BLaER1 (cell line): Measurements from ENCODE around the gene PSMF1.
"Not testable (repeated sequence)": the region's sequence is repeated elsewhere in the genome, so short reads cannot be mapped to it uniquely, and the experiment has no call there.

Source experiments
- H3K27ac ChIP-seq: shearing (Covaris generic); formaldehyde crosslinking; 2 replicates; pipeline ENCODE4 v1.8.1; 2022
- H3K27me3 ChIP-seq: shearing (Covaris generic); formaldehyde crosslinking; 2 replicates; pipeline ENCODE4 v1.8.1; 2022
- H3K36me3 ChIP-seq: shearing (Covaris generic); formaldehyde crosslinking; 2 replicates; pipeline ENCODE4 v1.8.1; 2022
- H3K4me1 ChIP-seq: shearing (Covaris generic); formaldehyde crosslinking; 2 replicates; pipeline ENCODE4 v1.8.1; 2022
- H3K4me2 ChIP-seq: shearing (Covaris generic); formaldehyde crosslinking; 2 replicates; pipeline ENCODE4 v1.8.1; 2022
- H3K4me3 ChIP-seq: shearing (Covaris generic); formaldehyde crosslinking; 2 replicates; pipeline ENCODE4 v1.8.1; 2022
- H3K9ac ChIP-seq: shearing (Covaris generic); formaldehyde crosslinking; 2 replicates; pipeline ENCODE4 v1.8.1; 2022
- H3K9me3 ChIP-seq: shearing (Covaris generic); formaldehyde crosslinking; 2 replicates; pipeline ENCODE4 v1.8.1; 2022
- H4K20me1 ChIP-seq: shearing (Covaris generic); formaldehyde crosslinking; 2 replicates; pipeline ENCODE4 v1.8.1; 2022
- Cebpa-rat ChIP-seq: shearing (Covaris generic); IDR thresholded peaks from 2 replicates; pipeline ENCODE4 v1.8.1; 2022

Gene PSMF1

DNA sequence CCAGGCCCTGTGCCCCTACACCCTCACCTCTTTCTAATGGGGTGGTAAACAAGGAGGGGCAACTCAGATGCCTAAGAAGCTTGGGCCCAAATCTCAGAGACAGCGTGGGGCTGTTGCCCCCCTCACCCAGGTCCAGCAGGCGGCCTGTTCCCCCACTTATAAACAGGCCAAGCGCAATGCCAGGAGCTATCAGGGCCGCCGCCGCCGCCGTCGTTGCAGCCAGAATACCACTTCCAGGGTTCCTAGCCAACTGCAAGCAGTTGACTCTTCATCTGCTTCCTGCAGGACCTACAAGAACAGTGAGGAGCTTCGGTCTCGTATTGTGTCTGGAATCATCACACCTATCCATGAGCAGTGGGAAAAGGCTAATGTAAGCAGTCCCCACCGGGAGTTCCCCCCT lies 16.4 kb downstream of the PSMF1 start:
- peaks cover 90% of the 10 kb centered on the region for H3K36me3 ChIP-seq
- no peak for TF ChIP-seq Cebpa-rat
- no peak overlapping the region for H3K4me2 ChIP-seq
- peaks cover 42% of the 10 kb centered on the region for H4K20me1 ChIP-seq
- no peak overlapping the region for H3K27ac ChIP-seq
- no peaks in the 10 kb centered on the region for H3K4me1 ChIP-seq
- 0 out of 2 replicates have a peak, but pooled peaks cover 7% of the 10 kb centered on the region for H3K9me3 ChIP-seq
- H3K27me3 ChIP-seq: no peaks in the 10 kb centered on the region
- H3K4me3 ChIP-seq: no peak overlapping the region
- no peak overlapping the region for H3K9ac ChIP-seq

DNA sequence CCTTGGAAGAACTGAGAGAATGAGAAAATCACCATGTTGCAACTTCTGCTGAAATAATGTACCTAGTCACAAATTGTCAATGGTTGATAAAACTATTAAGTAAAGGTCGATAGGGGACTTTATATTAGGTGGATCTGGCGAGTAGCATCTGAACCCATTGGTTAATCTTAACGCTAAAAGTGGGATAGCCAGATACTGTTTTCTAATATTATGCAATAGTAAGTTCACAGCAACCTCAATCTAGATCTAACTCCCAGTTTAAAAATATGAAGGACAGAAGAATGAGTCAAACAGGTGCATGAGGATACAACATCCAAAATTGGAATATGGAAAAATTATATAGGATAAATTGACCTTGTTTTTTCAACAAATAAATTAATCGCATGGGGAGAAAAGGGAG lies 18.8 kb downstream of the PSMF1 start:
- peak; percentile 17; the same call in 1 of the 2 replicates for TF ChIP-seq Cebpa-rat
- Histone ChIP-seq H3K9me3 (0 out of 2 replicates have a peak, but pooled peaks cover 2% of the 10 kb centered on the region), H4K20me1 (peaks cover 20% of the 10 kb centered on the region), H3K4me2 (no peak overlapping the region), H3K27ac (no peak overlapping the region), H3K4me1 (no peaks in the 10 kb centered on the region), H3K9ac (no peak overlapping the region), H3K36me3 (peaks cover 88% of the 10 kb centered on the region), H3K4me3 (no peak overlapping the region), H3K27me3 (no peaks in the 10 kb centered on the region)

DNA sequence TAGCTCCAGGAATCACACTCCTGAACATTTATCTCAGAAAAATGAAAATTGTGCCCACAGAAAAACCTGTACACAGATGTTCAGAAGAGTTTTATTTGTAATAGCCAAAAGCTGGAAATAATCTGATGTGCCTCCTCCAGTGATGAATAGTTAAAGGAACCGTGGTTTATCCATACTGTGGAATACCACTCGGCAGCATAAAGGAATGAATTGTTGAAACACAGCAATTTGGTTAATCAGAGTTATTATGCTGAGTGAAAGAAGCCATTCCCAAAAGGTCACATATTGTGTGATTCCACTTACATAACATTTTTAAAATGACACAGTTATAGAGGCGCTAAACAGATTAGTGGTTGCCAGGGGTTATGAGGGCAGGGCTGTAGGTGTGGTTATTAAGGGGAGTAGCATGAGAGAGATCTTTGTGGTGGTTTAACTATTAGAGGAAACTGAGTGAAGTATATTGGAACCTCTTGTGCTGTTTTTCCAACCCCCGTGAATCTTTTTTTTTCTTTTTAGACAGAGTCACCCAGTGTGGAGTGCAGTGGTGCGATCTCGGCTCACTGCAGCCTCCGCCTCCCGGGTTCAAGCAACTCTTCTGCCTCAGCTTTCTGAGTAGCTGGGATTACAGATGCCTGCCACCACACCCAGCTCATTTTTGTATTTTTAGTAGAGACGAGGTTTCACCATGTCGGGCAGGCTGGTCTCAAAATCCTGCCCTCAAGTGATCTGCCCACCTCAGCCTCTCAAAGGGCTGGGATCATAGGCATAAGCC lies 26.2 kb downstream of the PSMF1 start:
- no peak overlapping the region for H3K4me3 ChIP-seq

DNA sequence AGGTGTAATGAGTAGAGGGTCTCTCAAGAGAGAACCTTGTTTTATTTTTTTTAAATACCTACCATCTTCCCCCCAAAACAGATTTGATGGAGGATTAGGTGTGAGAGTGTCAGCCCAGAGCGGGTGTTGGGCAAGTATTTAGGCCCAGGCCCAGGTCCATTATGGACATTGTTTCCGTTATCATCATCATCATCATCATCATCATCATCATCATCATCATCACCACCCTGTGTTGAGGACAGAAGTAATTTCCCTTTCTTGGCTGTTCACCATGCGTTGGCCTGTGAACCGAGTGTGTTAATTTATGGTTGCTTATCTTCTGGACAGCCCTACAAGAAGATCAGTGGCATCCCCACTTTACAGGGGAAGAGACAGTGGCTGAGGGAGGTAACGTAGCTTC lies 28.6 kb downstream of the PSMF1 start:
- Histone ChIP-seq H3K4me3 (no peak overlapping the region), H3K9me3 (no peaks in the 10 kb centered on the region), H3K27ac (no peak overlapping the region), H3K4me1 (peaks cover 5% of the 10 kb centered on the region; the same call in 1 of the 2 replicates), H3K27me3 (no peaks in the 10 kb centered on the region), H3K4me2 (no peak overlapping the region), H3K36me3 (peaks cover 70% of the 10 kb centered on the region), H3K9ac (no peak overlapping the region), H4K20me1 (peaks cover 82% of the 10 kb centered on the region)
- no peak for TF ChIP-seq Cebpa-rat

More for the DNA sequence above, 26.2 kb downstream of the PSMF1 start:
- H3K27ac ChIP-seq: no peak overlapping the region
- H3K4me2 ChIP-seq: no peak overlapping the region
- H3K9me3 ChIP-seq: no peaks in the 10 kb centered on the region
- peaks cover 79% of the 10 kb centered on the region for H3K36me3 ChIP-seq
- H3K27me3 ChIP-seq: no peaks in the 10 kb centered on the region
- H3K9ac ChIP-seq: no peak overlapping the region
- TF ChIP-seq Cebpa-rat: no peak
- no peaks in the 10 kb centered on the region for H3K4me1 ChIP-seq
- peaks cover 63% of the 10 kb centered on the region for H4K20me1 ChIP-seq

DNA sequence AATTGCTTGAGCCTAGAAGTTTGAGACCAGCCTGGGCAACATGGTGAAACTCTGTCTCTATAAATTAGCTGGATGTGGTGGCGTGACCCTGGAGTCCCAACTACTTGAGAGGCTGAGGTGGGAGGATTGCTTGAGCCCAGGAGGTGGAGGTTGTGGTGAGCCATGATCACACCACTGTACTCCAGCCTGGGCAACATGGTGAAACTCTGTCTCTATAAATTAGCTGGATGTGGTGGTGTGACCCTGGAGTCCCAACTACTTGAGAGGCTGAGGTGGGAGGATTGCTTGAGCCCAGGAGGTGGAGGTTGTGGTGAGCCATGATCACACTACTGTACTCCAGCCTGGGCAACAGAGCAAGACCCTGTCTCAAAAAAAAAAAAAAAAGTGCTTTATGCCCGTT lies 31.4 kb downstream of the PSMF1 start:
- H3K27me3 ChIP-seq, H3K9ac ChIP-seq, H3K27ac ChIP-seq, H3K4me3 ChIP-seq, H3K9me3 ChIP-seq, H3K4me2 ChIP-seq: not testable (repeated sequence)
- peaks cover 12% of the 10 kb centered on the region; the same call in 1 of the 2 replicates for H3K4me1 ChIP-seq
- H4K20me1 ChIP-seq: peaks cover 85% of the 10 kb centered on the region
- peaks cover 74% of the 10 kb centered on the region for H3K36me3 ChIP-seq

DNA sequence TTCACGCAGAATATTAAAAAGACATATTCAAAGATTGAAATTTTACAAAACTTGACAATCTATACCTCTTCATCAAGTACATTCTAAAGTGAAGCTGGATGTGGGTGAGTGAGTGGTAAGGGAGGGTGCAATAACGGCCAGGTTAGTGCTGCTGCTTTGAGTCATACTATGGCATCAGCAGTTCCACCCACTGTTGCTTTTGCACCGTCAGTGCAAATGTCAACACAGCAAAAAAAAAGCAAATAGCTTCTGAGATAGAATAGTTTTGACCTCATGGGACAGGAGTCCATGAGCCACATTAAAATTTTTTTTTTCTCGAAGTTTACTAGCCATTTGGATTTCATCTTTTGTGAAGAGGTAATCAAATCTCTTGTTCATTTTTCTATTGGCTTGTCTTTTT lies 31.8 kb downstream of the PSMF1 start:
- H3K27me3 ChIP-seq: no peaks in the 10 kb centered on the region
- TF ChIP-seq Cebpa-rat: no peak
- no peak overlapping the region for H3K9ac ChIP-seq
- peaks cover 1% of the 10 kb centered on the region; the same call in 1 of the 2 replicates for H3K9me3 ChIP-seq
- H3K4me3 ChIP-seq: no peak overlapping the region
- H3K27ac ChIP-seq: no peak overlapping the region
- H4K20me1 ChIP-seq: peaks cover 81% of the 10 kb centered on the region
- no peak overlapping the region for H3K4me2 ChIP-seq
- H3K36me3 ChIP-seq: peaks cover 74% of the 10 kb centered on the region
- H3K4me1 ChIP-seq: peaks cover 12% of the 10 kb centered on the region; the same call in 1 of the 2 replicates

DNA sequence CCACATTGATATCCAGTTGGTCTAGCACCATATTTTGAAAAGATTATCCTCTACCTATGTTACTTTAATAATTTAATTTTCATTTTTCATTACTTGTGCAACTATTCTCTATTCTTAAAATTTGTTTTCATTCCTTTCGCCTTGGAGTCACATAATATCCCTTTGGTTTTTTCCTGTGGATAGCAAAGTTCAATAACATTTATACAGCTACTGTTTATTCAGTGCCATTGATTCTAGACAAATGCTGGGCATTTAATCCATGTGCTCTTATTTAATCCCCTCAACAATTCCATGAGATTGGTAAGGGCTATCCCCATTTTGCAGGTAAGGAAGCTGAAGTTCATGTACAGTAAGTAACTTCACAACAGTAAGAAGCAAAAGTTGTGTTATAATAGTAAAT lies 32.6 kb downstream of the PSMF1 start:
- H3K36me3 ChIP-seq: peaks cover 74% of the 10 kb centered on the region
- peaks cover 73% of the 10 kb centered on the region for H4K20me1 ChIP-seq
- H3K9ac ChIP-seq: no peak overlapping the region

DNA sequence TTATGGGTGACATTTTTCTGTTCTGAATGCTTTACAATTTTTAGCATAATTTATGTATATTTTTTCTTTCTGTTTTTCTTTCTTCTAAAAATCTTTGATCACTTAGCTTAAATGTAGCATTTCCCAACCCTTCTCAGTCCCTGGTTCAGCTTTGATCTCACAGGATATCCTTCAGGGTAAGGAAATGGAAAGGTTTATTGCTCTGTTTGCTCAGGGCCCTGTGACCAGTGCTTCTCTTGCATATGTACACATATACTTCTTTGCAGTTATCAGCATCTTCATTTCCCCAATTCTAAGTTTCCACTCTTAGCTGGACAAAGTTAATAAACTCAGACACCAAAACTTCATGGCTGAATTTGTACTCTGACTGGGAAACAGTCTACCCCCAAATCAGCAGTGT lies 35.8 kb downstream of the PSMF1 start:
- TF ChIP-seq Cebpa-rat: no peak
- Histone ChIP-seq H3K36me3 (peaks cover 77% of the 10 kb centered on the region), H3K4me2 (no peak overlapping the region), H3K27me3 (no peaks in the 10 kb centered on the region), H3K9ac (no peak overlapping the region), H3K4me1 (peaks cover 12% of the 10 kb centered on the region; the same call in 1 of the 2 replicates), H4K20me1 (peaks cover 53% of the 10 kb centered on the region), H3K27ac (no peak overlapping the region), H3K4me3 (no peak overlapping the region), H3K9me3 (peaks cover 7% of the 10 kb centered on the region; the same call in 1 of the 2 replicates)

More for the DNA sequence above, 32.6 kb downstream of the PSMF1 start:
- Histone ChIP-seq H3K4me1 (peaks cover 12% of the 10 kb centered on the region; the same call in 1 of the 2 replicates), H3K9me3 (peaks cover 7% of the 10 kb centered on the region; the same call in 1 of the 2 replicates), H3K4me2 (no peak overlapping the region), H3K27me3 (no peaks in the 10 kb centered on the region), H3K27ac (no peak overlapping the region), H3K4me3 (no peak overlapping the region)
- no peak for TF ChIP-seq Cebpa-rat

DNA sequence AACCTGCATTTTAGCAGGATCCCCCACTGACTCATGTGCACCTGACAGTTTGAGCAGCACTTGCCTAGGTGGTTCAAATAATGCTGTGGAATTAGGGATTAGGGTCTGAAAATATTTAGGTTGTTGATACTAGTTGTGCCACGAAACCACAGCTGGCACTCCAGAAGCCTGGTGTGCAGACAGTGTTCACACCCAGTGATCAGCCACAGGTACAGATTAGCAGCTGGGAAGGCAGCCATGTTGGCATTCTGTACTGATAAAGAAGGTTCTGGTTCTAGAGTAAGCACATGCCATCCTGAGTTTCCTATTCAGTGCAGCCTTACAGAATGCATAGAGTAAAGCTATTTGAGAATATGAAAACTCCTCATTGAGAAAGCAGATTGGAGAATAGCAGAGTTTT lies 36.3 kb downstream of the PSMF1 start:
- no peak overlapping the region for H3K4me2 ChIP-seq
- no peaks in the 10 kb centered on the region for H3K27me3 ChIP-seq
- no peak overlapping the region for H3K27ac ChIP-seq
- no peak overlapping the region for H3K9ac ChIP-seq
- no peak overlapping the region for H3K4me3 ChIP-seq
- peaks cover 79% of the 10 kb centered on the region for H3K36me3 ChIP-seq
- H3K4me1 ChIP-seq: peaks cover 12% of the 10 kb centered on the region; the same call in 1 of the 2 replicates
- H4K20me1 ChIP-seq: peaks cover 53% of the 10 kb centered on the region
- H3K9me3 ChIP-seq: peaks cover 7% of the 10 kb centered on the region; the same call in 1 of the 2 replicates
- no peak for TF ChIP-seq Cebpa-rat

DNA sequence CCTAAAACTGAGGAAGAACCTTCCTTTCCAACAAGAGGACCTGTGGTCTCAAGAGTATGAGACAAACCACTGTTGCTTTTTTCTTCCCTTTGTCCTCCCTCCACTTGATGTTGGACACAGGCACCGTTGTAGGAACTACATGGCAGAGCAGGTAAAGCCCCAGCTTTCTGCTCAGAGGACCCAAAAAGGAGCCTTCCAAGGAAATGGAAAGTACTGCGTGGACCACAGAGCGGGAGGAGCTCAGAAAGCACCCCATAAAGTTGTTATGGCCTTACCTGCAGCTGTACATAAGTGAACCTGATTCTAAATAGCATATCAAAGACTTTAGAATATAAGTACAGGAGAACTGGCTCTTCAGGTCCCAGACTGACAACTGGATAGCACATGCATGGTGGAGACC lies 36.9 kb downstream of the PSMF1 start:
- TF ChIP-seq Cebpa-rat: no peak
- Histone ChIP-seq H3K9me3 (peaks cover 7% of the 10 kb centered on the region; the same call in 1 of the 2 replicates), H3K36me3 (peaks cover 79% of the 10 kb centered on the region), H3K27me3 (no peaks in the 10 kb centered on the region), H3K4me2 (no peak overlapping the region), H3K27ac (no peak overlapping the region), H3K4me1 (peaks cover 12% of the 10 kb centered on the region; the same call in 1 of the 2 replicates), H3K4me3 (no peak overlapping the region), H4K20me1 (peaks cover 48% of the 10 kb centered on the region), H3K9ac (no peak overlapping the region)
